ENCODE measurements around the gene CACNA1A.

- TF ChIP-seq POLR2A (IDR thresholded peaks at IDR 0.05) (no peak), CTCF (IDR thresholded peaks at IDR 0.05) (no peak)
Measured at GRCh38 chr19:13530720-13531119, 24.4 kb upstream of the CACNA1A start.

Measured in esophagus squamous epithelium (tissue), 4 donors.